ENCODE data around the gene PHC2.

PHC2 gene

GRCh38 chr1:33388805-33389771 is 41.8 kb downstream of the PHC2 start:
- DNase-seq (ENCODE audit: low spot score) = no peak

GRCh38 chr1:33387625-33388024 is 43.3 kb downstream of the PHC2 start:
- DNase-seq (ENCODE audit: low spot score) = no peak

GRCh38 chr1:33385251-33385650 is 45.6 kb downstream of the PHC2 start:
- no peak for DNase-seq (ENCODE audit: low spot score)

- no peak for DNase-seq (ENCODE audit: low spot score)
Measured at GRCh38 chr1:33384040-33384812, 46.7 kb downstream of the PHC2 start.

GRCh38 chr1:33383489-33383888 is 47.4 kb downstream of the PHC2 start:
- DNase-seq (ENCODE audit: low spot score) = no peak

- no peak for DNase-seq (ENCODE audit: low spot score)
Measured at GRCh38 chr1:33382661-33383415, 48.1 kb downstream of the PHC2 start.

- DNase-seq (ENCODE audit: low spot score) = no peak
Measured at GRCh38 chr1:33381977-33382376, 48.9 kb downstream of the PHC2 start.

- DNase-seq (ENCODE audit: low spot score) = no peak
Measured at GRCh38 chr1:33380811-33381210, 50.1 kb downstream of the PHC2 start.

GRCh38 chr1:33379631-33380354 is 51.1 kb downstream of the PHC2 start:
- DNase-seq (ENCODE audit: low spot score) = no peak

GRCh38 chr1:33378976-33379375 is 51.9 kb downstream of the PHC2 start:
- no peak for DNase-seq (ENCODE audit: low spot score)

- DNase-seq (ENCODE audit: low spot score) = no peak
Measured at GRCh38 chr1:33378524-33378923, 52.4 kb downstream of the PHC2 start.

- DNase-seq (ENCODE audit: low spot score) = no peak
Measured at GRCh38 chr1:33377756-33378155, 53.1 kb downstream of the PHC2 start.

GRCh38 chr1:33377013-33377412 is 53.9 kb downstream of the PHC2 start:
- DNase-seq (ENCODE audit: low spot score) = no peak

GRCh38 chr1:33375316-33375715 is 55.6 kb downstream of the PHC2 start:
- no peak for DNase-seq (ENCODE audit: low spot score)

- no peak for DNase-seq (ENCODE audit: low spot score)
Measured at GRCh38 chr1:33374336-33375105, 56.4 kb downstream of the PHC2 start.

GRCh38 chr1:33373606-33374005 is 57.3 kb downstream of the PHC2 start:
- no peak for DNase-seq (ENCODE audit: low spot score)

GRCh38 chr1:33372677-33373076 is 58.2 kb downstream of the PHC2 start:
- no peak for DNase-seq (ENCODE audit: low spot score)

GRCh38 chr1:33372162-33372561 is 58.7 kb downstream of the PHC2 start:
- DNase-seq (ENCODE audit: low spot score) = no peak

- no peak for DNase-seq (ENCODE audit: low spot score)
Measured at GRCh38 chr1:33371334-33371733, 59.6 kb downstream of the PHC2 start.

GRCh38 chr1:33370827-33371226 is 60.1 kb downstream of the PHC2 start:
- DNase-seq (ENCODE audit: low spot score) = no peak

GRCh38 chr1:33370301-33370700 is 60.6 kb downstream of the PHC2 start:
- DNase-seq (ENCODE audit: low spot score) = no peak
